Measurements from ENCODE around the gene UGT1A9.

GRCh38 chr2:233674314-233674713 is 2.6 kb downstream of the UGT1A9 start:
- no peak for TF ChIP-seq CTCF (IDR thresholded peaks at IDR 0.05; ENCODE audit: low read length)
- TF ChIP-seq EZH2 (optimal IDR thresholded peaks at IDR 0.05; ENCODE audit: low read depth, low read length), result no peak
- TF ChIP-seq EZH2phosphoT487 (IDR thresholded peaks at IDR 0.05; ENCODE audit: low read length), result no peak

Measured in MM.1S (cell line).